Thymus (tissue), 11 donors: Measurements from ENCODE around the gene KBTBD8. TPM values are rescaled to one million over a fixed set of nuclear protein-coding genes. Genes with fewer than 3 reads are reported as not detected.

Source experiments
- DNase-seq, 9 donors: peaks; one replicate each; pipeline ENCODE4 v3.0.0-alpha.2; 2013; ENCODE audit warnings: low spot score in 9 of 9, low read depth in 6 of 9, missing footprints in 1 of 9
- H3K27ac ChIP-seq, 2 donors: one replicate each; pipeline ENCODE4 v1.5.1; 2013; ENCODE audit warnings: control low read depth in 1 of 2, low read depth in 1 of 2, low read length in 1 of 2, mild to moderate bottlenecking in 1 of 2, moderate library complexity in 1 of 2
- H3K27me3 ChIP-seq, 2 donors: one replicate each; pipeline ENCODE4 v1.5.1; 2013; ENCODE audit warnings: low read length in 1 of 2; ENCODE audit not compliant: control insufficient read depth in 2 of 2, insufficient read depth in 1 of 2
- H3K36me3 ChIP-seq, 2 donors: one replicate each; pipeline ENCODE4 v1.5.1; 2013; ENCODE audit warnings: low read length in 1 of 2, mild to moderate bottlenecking in 1 of 2, moderate library complexity in 1 of 2; ENCODE audit not compliant: control insufficient read depth in 2 of 2, insufficient read depth in 2 of 2
- H3K4me1 ChIP-seq, 2 donors: one replicate each; pipeline ENCODE4 v1.5.1; 2013; ENCODE audit warnings: low read length in 2 of 2; ENCODE audit not compliant: control insufficient read depth in 2 of 2, insufficient read depth in 2 of 2
- H3K4me3 ChIP-seq, 2 donors: one replicate each; pipeline ENCODE4 v1.5.1; 2013; ENCODE audit warnings: low read length in 2 of 2, control low read depth in 1 of 2, mild to moderate bottlenecking in 1 of 2
- H3K9me3 ChIP-seq, 2 donors: one replicate each; pipeline ENCODE4 v1.5.1; 2013; ENCODE audit warnings: low read length in 1 of 2, mild to moderate bottlenecking in 1 of 2; ENCODE audit not compliant: control insufficient read depth in 2 of 2, insufficient read depth in 1 of 2
- WGBS: extraction: QIAGEN DNeasy Blood & Tissue Kit; methylation state at CpG from one replicate; pipeline ENCODE4 v1.1.7; 2013; 5-methylcytosine and 5-hydroxymethylcytosine counted together
- polyA plus RNA-seq: library from polyadenylated mRNA; stranded (reverse); fragments of 200-250 nt; gene quantifications from one replicate; pipeline ENCODE4 v1.2.3, GENCODE V29; 2013
- total RNA-seq: library from RNA; stranded (reverse); fragments of 120-200 nt; gene quantifications from one replicate; pipeline ENCODE4 v1.2.4, GENCODE V29; 2013
- donor health status: healthy.

Gene KBTBD8
- total and polyA plus RNA-seq, 2 donors, result 2.9 to 6.9 TPM

GRCh38 chr3:66962664-66963063, 35.4 kb upstream of the KBTBD8 start:
- peaks cover 0 to 2% of the 10 kb centered on the region in 2 donors for H3K27me3 ChIP-seq
- no peak overlapping the region for H3K27ac ChIP-seq
- H3K4me1 ChIP-seq, result no peaks in the 10 kb centered on the region
- 98% methylated on average over 3 of the region's 3 CpGs for WGBS
- no peaks in the 10 kb centered on the region for H3K9me3 ChIP-seq
- no peak overlapping the region for H3K4me3 ChIP-seq
- DNase-seq, result no peak
- H3K36me3 ChIP-seq, result no peaks in the 10 kb centered on the region

- no peaks in the 10 kb centered on the region for H3K9me3 ChIP-seq
- no peak for DNase-seq
- H3K36me3 ChIP-seq, result no peaks in the 10 kb centered on the region
- no peaks in the 10 kb centered on the region for H3K4me1 ChIP-seq
- WGBS, result 74% methylated on average over 3 of the region's 3 CpGs
- H3K4me3 ChIP-seq, result no peak overlapping the region
- no peaks in the 10 kb centered on the region for H3K27me3 ChIP-seq
- no peak overlapping the region for H3K27ac ChIP-seq
These were observed 26.9 kb upstream of the KBTBD8 start for GRCh38 chr3:66971245-66971644.

- peak; percentile 13 to 76 (median 42) for DNase-seq
- no peaks in the 10 kb centered on the region for H3K9me3 ChIP-seq
- H3K4me3 ChIP-seq, result peak overlapping the region; percentile 25 to 45
- no peaks in the 10 kb centered on the region for H3K27me3 ChIP-seq
- WGBS, result 15% methylated on average over 22 of the region's 22 CpGs
- no peak overlapping the region for H3K27ac ChIP-seq
- no peaks in the 10 kb centered on the region for H3K4me1 ChIP-seq
- no peaks in the 10 kb centered on the region for H3K36me3 ChIP-seq
These were observed 26.1 kb upstream of the KBTBD8 start for GRCh38 chr3:66971891-66972551.

GRCh38 chr3:66980791-66981190, 17.3 kb upstream of the KBTBD8 start:
- no peaks in the 10 kb centered on the region for H3K27me3 ChIP-seq
- no peak overlapping the region for H3K27ac ChIP-seq
- WGBS, result 91% methylated on average over 1 of the region's 1 CpG
- no peaks in the 10 kb centered on the region for H3K4me1 ChIP-seq
- H3K4me3 ChIP-seq, result no peak overlapping the region
- H3K36me3 ChIP-seq, result no peaks in the 10 kb centered on the region
- no peak for DNase-seq
- H3K9me3 ChIP-seq, result no peaks in the 10 kb centered on the region

GRCh38 chr3:66983101-66983500, 15.0 kb upstream of the KBTBD8 start:
- WGBS, result 92% methylated on average over 2 of the region's 2 CpGs
- H3K27ac ChIP-seq, result no peak overlapping the region
- no peak overlapping the region for H3K4me3 ChIP-seq
- H3K4me1 ChIP-seq, result no peaks in the 10 kb centered on the region
- H3K9me3 ChIP-seq, result no peaks in the 10 kb centered on the region
- DNase-seq, result no peak
- H3K36me3 ChIP-seq, result no peaks in the 10 kb centered on the region
- H3K27me3 ChIP-seq, result no peaks in the 10 kb centered on the region

GRCh38 chr3:66985336-66985920, 12.7 kb upstream of the KBTBD8 start:
- Histone ChIP-seq H3K4me3 (no peak overlapping the region), H3K27ac (no peak overlapping the region), H3K27me3 (no peaks in the 10 kb centered on the region), H3K36me3 (no peaks in the 10 kb centered on the region), H3K4me1 (no peaks in the 10 kb centered on the region), H3K9me3 (no peaks in the 10 kb centered on the region)
- WGBS, result 96% methylated on average over 7 of the region's 7 CpGs
- no peak for DNase-seq

- no peak for DNase-seq
- H3K4me1 ChIP-seq, result no peaks in the 10 kb centered on the region
- no peaks in the 10 kb centered on the region for H3K9me3 ChIP-seq
- H3K4me3 ChIP-seq, result no peak overlapping the region
- 95% methylated on average over 5 of the region's 5 CpGs for WGBS
- no peak overlapping the region for H3K27ac ChIP-seq
- no peaks in the 10 kb centered on the region for H3K27me3 ChIP-seq
- no peaks in the 10 kb centered on the region for H3K36me3 ChIP-seq
These were observed 11.7 kb upstream of the KBTBD8 start for GRCh38 chr3:66986406-66986805.

- Histone ChIP-seq H3K27me3 (no peaks in the 10 kb centered on the region), H3K4me3 (no peak overlapping the region)
- WGBS, result 92% methylated on average over 6 of the region's 6 CpGs
These were observed 8.9 kb upstream of the KBTBD8 start for GRCh38 chr3:66989241-66989640.

GRCh38 chr3:66989860-66990696, 8.0 kb upstream of the KBTBD8 start:
- no peak for DNase-seq
- H3K9me3 ChIP-seq, result no peaks in the 10 kb centered on the region
- H3K4me1 ChIP-seq, result no peaks in the 10 kb centered on the region
- H3K27me3 ChIP-seq, result no peaks in the 10 kb centered on the region
- H3K36me3 ChIP-seq, result no peaks in the 10 kb centered on the region
- no peak overlapping the region for H3K4me3 ChIP-seq
- WGBS, result 92% methylated on average over 7 of the region's 7 CpGs
- no peak overlapping the region for H3K27ac ChIP-seq

More at GRCh38 chr3:66989241-66989640, 8.9 kb upstream of the KBTBD8 start:
- no peaks in the 10 kb centered on the region for H3K36me3 ChIP-seq
- no peak overlapping the region for H3K27ac ChIP-seq
- DNase-seq, result no peak
- no peaks in the 10 kb centered on the region for H3K4me1 ChIP-seq
- H3K9me3 ChIP-seq, result no peaks in the 10 kb centered on the region
